Activated B cell treated with CpG ODN at 0.5 μM for 24 hours (primary cell): ENCODE measurements around the gene SPOP. TPM values are rescaled to one million over a fixed set of nuclear protein-coding genes. Genes with fewer than 3 reads are reported as not detected.
A peak's percentile ranks its signal among the peaks of the same experiment; 100 is the strongest.

Experiments
- ATAC-seq: fragments of 200-7000 bp; cut with Tn5 transposase; one replicate; pipeline ENCODE4 v1.10.0; 2021; ENCODE audit warnings: low read depth, mild to moderate bottlenecking, moderate library complexity
- CTCF ChIA-PET: fragments of 350-600 bp; sonication (Branson Sonifier 250); formaldehyde crosslinking; loops from one replicate; lab custom pipeline; 2021; ENCODE audit warnings: antibody characterized with exemption; lab: Charles Lee
- POLR2A ChIA-PET: fragments of 350-600 bp; sonication (Branson Sonifier 250); formaldehyde crosslinking; loops from one replicate; lab custom pipeline; 2021; ENCODE audit warnings: antibody characterized with exemption; lab: Charles Lee
- DNase-seq: peaks from one replicate; pipeline ENCODE4 v3.0.0; 2022
- H3K27ac Mint-ChIP-seq: one replicate; pipeline ENCODE4 v1.8.0; 2020; ENCODE audit warnings: mixed read lengths
- H3K27me3 Mint-ChIP-seq: one replicate; pipeline ENCODE4 v1.8.0; 2021; ENCODE audit warnings: mixed read lengths
- H3K36me3 Mint-ChIP-seq: one replicate; pipeline ENCODE4 v1.8.0; 2021; ENCODE audit warnings: low read depth, mixed read lengths
- H3K4me1 Mint-ChIP-seq: one replicate; pipeline ENCODE4 v1.8.0; 2021; ENCODE audit warnings: mixed read lengths
- H3K4me3 Mint-ChIP-seq: one replicate; pipeline ENCODE4 v1.8.0; 2020; ENCODE audit warnings: mild to moderate bottlenecking, mixed read lengths
- H3K9me3 Mint-ChIP-seq: one replicate; pipeline ENCODE4 v1.8.0; 2020; ENCODE audit warnings: mixed read lengths
- intact Hi-C: fragments of 100-400 bp; cut with micrococcal nuclease; formaldehyde crosslinking; loops from one replicate; pipeline ENCODE4 v1.15.1; 2024
- total RNA-seq: library from RNA; stranded (reverse); gene quantifications from 2 replicates; pipeline ENCODE4 v1.2.3, GENCODE V29; 2022
- TF ChIP-seq, protein P1 (sequence below): fragments of 200-600 bp; IDR thresholded peaks from one replicate; pipeline ENCODE4 v1.8.0; 2022; ENCODE audit warnings: antibody characterized with exemption, mild to moderate bottlenecking

The SPOP gene
- total RNA-seq, 1 donor from 2014 or later: 65.8 TPM

DNA sequence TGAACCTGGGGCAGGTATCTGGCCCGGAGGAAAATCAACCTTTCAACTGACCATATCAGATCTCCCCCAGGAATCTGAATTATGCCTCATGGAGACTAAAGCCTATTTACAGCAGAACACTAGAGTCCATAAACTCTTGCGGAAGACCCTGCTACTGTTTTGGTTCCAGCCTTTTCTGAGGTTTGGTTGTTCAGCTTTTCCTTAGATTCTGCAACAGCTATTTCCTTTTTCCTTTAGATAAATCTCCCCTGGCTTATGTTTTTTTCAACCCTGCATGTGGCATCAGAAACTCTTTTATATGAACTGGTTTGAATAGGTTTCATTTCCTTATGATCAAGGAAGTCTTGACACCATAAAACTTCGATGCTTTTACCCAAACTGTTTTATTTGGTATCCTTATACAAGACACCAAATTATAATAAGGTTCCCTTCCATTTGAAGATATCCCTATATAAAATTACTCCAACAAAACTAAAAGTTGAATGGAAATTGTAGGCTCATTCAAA lies 13.1 kb downstream of the SPOP start:
- Mint-ChIP-seq H3K36me3 (peaks cover 30% of the 10 kb centered on the region), H3K27ac (peak overlapping the region; percentile 75), H3K27me3 (no peaks in the 10 kb centered on the region), H3K9me3 (no peaks in the 10 kb centered on the region), H3K4me1 (peaks cover 32% of the 10 kb centered on the region), H3K4me3 (no peak overlapping the region)
- DNase-seq (no peak), ATAC-seq (no peak)
- intact Hi-C loops: no loop called here
- TF ChIP-seq, protein P1, sequence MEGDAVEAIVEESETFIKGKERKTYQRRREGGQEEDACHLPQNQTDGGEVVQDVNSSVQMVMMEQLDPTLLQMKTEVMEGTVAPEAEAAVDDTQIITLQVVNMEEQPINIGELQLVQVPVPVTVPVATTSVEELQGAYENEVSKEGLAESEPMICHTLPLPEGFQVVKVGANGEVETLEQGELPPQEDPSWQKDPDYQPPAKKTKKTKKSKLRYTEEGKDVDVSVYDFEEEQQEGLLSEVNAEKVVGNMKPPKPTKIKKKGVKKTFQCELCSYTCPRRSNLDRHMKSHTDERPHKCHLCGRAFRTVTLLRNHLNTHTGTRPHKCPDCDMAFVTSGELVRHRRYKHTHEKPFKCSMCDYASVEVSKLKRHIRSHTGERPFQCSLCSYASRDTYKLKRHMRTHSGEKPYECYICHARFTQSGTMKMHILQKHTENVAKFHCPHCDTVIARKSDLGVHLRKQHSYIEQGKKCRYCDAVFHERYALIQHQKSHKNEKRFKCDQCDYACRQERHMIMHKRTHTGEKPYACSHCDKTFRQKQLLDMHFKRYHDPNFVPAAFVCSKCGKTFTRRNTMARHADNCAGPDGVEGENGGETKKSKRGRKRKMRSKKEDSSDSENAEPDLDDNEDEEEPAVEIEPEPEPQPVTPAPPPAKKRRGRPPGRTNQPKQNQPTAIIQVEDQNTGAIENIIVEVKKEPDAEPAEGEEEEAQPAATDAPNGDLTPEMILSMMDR: no peak
- POLR2A ChIA-PET: no interaction called here
- CTCF ChIA-PET: no interaction called here

DNA sequence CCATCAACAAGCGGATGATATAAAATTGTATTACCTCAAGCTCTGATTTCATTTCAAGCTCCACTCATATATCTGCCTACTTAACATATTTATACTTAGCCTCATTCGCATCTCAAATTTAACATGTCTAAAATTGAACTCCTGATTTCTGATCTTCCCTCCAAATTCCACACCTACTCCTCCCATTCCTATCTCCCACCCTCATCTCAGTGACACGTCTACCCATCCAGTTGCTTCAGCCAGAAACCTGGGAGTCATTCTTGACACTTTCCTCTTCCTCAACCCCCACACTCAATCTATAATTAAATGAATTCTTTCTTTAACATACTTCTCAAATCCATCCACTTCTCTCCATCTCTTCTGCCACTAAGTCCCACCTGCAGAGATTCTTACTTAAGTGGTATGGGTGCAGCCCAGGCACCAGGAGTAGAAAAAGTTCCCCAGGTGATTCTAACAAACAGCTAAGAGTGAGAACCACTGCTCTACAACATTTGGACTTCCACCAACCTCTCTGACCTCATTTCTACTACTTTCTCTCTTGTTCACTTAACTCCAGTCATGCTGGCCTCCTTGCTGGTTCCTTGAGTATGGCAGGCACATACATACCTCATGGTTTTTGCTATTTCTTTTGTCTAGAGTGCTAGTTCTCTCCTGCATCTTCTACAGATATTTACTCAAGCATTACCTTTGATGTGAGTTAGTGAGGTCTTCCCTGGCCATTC lies 18.1 kb downstream of the SPOP start:
- intact Hi-C loops: no loop called here
- no peak overlapping the region for H3K27ac Mint-ChIP-seq
- no peak for ATAC-seq

DNA sequence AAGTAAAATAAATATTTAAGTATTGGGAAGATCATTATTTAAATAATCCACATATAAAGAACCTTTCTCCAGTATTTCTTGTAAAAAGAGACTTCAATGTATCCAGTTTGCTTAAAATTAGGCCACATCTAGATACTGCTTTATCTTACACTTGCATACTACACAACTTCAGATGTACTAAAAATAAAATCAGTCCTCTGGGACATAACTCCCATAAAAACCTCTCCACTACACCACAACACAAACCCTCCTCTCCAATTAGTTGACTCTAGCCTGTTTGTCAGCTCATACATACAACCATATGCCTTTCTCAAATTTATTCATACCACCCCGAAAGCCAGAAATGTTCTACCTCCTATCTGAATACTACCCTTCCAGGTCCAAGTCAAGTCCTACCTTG lies 21.6 kb downstream of the SPOP start:
- Mint-ChIP-seq H3K4me3 (no peak overlapping the region), H3K27ac (no peak overlapping the region), H3K36me3 (peaks cover 27% of the 10 kb centered on the region), H3K9me3 (no peaks in the 10 kb centered on the region), H3K4me1 (peaks cover 43% of the 10 kb centered on the region), H3K27me3 (no peaks in the 10 kb centered on the region)
- intact Hi-C loops: no loop called here
- POLR2A ChIA-PET: no interaction called here
- CTCF ChIA-PET: no interaction called here
- TF ChIP-seq, protein P1: no peak
- DNase-seq: no peak
- no peak for ATAC-seq

More for the DNA sequence above, 18.1 kb downstream of the SPOP start:
- ChIA-PET POLR2A (interaction anchor here (1.2 kb wide), 1 partner anchor 11 kb away, joined by 3 read pairs; no protein-coding TSS in a partner anchor), CTCF (no interaction called here)
- Mint-ChIP-seq H3K9me3 (no peaks in the 10 kb centered on the region), H3K4me1 (peaks cover 44% of the 10 kb centered on the region), H3K36me3 (peaks cover 39% of the 10 kb centered on the region), H3K27me3 (no peaks in the 10 kb centered on the region), H3K4me3 (no peak overlapping the region)
- TF ChIP-seq, protein P1: no peak
- no peak for DNase-seq

DNA sequence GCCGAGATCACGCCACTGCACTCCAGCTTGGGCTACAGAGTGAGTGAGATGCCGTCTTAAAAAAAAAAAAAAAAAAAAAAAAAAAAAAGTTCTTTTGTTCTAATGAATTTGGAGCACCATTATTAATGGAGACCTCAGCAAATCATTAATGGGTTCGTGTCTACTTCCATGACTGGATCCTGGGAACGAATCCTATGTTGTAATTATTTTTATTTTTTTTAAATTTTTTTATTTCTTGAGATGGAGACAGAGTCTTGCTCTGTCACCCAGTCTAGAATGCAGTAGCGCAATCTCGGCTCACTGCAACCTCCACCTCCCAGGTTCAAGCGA lies 30.7 kb downstream of the SPOP start:
- ATAC-seq (no peak), DNase-seq (no peak)
- Mint-ChIP-seq H3K27me3 (no peaks in the 10 kb centered on the region), H3K9me3 (no peaks in the 10 kb centered on the region), H3K36me3 (peaks cover 3% of the 10 kb centered on the region), H3K4me1 (peaks cover 35% of the 10 kb centered on the region), H3K27ac (no peak overlapping the region), H3K4me3 (no peak overlapping the region)
- TF ChIP-seq, protein P1: no peak
- CTCF ChIA-PET: interaction anchor here (0.8 kb wide), 1 partner anchor 24 kb away, joined by 3 read pairs; no protein-coding TSS in a partner anchor
- POLR2A ChIA-PET: interaction anchor here (0.6 kb wide), 1 partner anchor 110 kb away, joined by 4 read pairs; no protein-coding TSS in a partner anchor
- intact Hi-C loops: no loop called here
